GM23338 (cell line): ENCODE data around the gene KIF3B. TPM values are rescaled to one million over a fixed set of nuclear protein-coding genes. Genes with fewer than 3 reads are reported as not detected.
"Not testable (repeated sequence)": the region's sequence is repeated elsewhere in the genome, so short reads cannot be mapped to it uniquely, and the experiment has no call there.

Source experiments
- ATAC-seq: fragments of 200-7000 bp; cut with Tn5 transposase; 3 replicates; pipeline ENCODE4 v1.9.1; 2020
- DNase-seq: peaks from one replicate; pipeline ENCODE4 v3.0.0-alpha.2; 2015; ENCODE audit warnings: low spot score
- H2AFZ ChIP-seq: fragments of 200-600 bp; sonication (generic); 2 replicates; pipeline ENCODE4 v1.8.0; 2016; ENCODE audit warnings: antibody characterized with exemption, mild to moderate bottlenecking, moderate library complexity
- H3F3A ChIP-seq: fragments of 200-600 bp; sonication (generic); replicated peaks from 2 replicates; pipeline ENCODE4 v1.8.0; 2017; ENCODE audit warnings: antibody characterized with exemption, mixed run types, low read depth
- H3K27ac ChIP-seq: fragments of 200-600 bp; sonication (generic); 2 replicates; pipeline ENCODE4 v1.6.1; 2016; ENCODE audit warnings: low read depth
- H3K27me3 ChIP-seq: fragments of 200-600 bp; sonication (generic); 2 replicates; pipeline ENCODE4 v1.8.0; 2016; ENCODE audit warnings: mild to moderate bottlenecking, mixed run types, moderate library complexity; ENCODE audit not compliant: insufficient read depth
- H3K36me3 ChIP-seq: fragments of 200-600 bp; sonication (generic); 2 replicates; pipeline ENCODE4 v1.8.0; 2016; ENCODE audit warnings: mild to moderate bottlenecking; ENCODE audit not compliant: insufficient read depth
- H3K4me1 ChIP-seq: fragments of 200-600 bp; sonication (generic); 2 replicates; pipeline ENCODE4 v1.8.0; 2016; ENCODE audit warnings: mild to moderate bottlenecking, moderate library complexity; ENCODE audit not compliant: insufficient read depth
- H3K4me2 ChIP-seq: fragments of 200-600 bp; sonication (generic); 2 replicates; pipeline ENCODE4 v1.7.1; 2017; ENCODE audit warnings: mixed run types
- H3K4me3 ChIP-seq: fragments of 200-600 bp; sonication (generic); 2 replicates; pipeline ENCODE4 v1.6.1; 2016; ENCODE audit warnings: mixed run types
- H3K79me2 ChIP-seq: fragments of 200-600 bp; sonication (generic); replicated peaks from 2 replicates; pipeline ENCODE4 v1.8.0; 2017; ENCODE audit warnings: mild to moderate bottlenecking; ENCODE audit not compliant: insufficient read depth
- H3K9me2 ChIP-seq: fragments of 200-600 bp; sonication (generic); 2 replicates; pipeline ENCODE4 v1.8.0; 2017; ENCODE audit not compliant: insufficient read depth
- H4K20me1 ChIP-seq: fragments of 200-600 bp; sonication (generic); replicated peaks from 2 replicates; pipeline ENCODE4 v1.8.0; 2017; ENCODE audit warnings: mild to moderate bottlenecking; ENCODE audit not compliant: insufficient read depth
- H3K27ac Mint-ChIP-seq: 2 replicates; pipeline ENCODE4 v1.8.0; 2020; ENCODE audit warnings: inconsistent platforms, mild to moderate bottlenecking, moderate library complexity, mixed read lengths
- H3K27me3 Mint-ChIP-seq: 3 replicates; pipeline ENCODE4 v1.8.0; 2022; ENCODE audit warnings: low read depth, mild to moderate bottlenecking, moderate library complexity, mixed read lengths, inconsistent platforms; ENCODE audit not compliant: insufficient read depth, poor library complexity
- H3K36me3 Mint-ChIP-seq: 3 replicates; pipeline ENCODE4 v1.8.0; 2021; ENCODE audit warnings: low read depth, mild to moderate bottlenecking, inconsistent platforms, moderate library complexity, mixed read lengths
- H3K4me1 Mint-ChIP-seq: 3 replicates; pipeline ENCODE4 v1.8.0; 2020; ENCODE audit warnings: mild to moderate bottlenecking, inconsistent platforms, mixed read lengths
- H3K4me3 Mint-ChIP-seq: 3 replicates; pipeline ENCODE4 v1.8.0; 2021; ENCODE audit warnings: moderate library complexity, mild to moderate bottlenecking, inconsistent platforms, mixed read lengths
- H3K9me3 Mint-ChIP-seq: 3 replicates; pipeline ENCODE4 v1.8.0; 2020; ENCODE audit warnings: moderate library complexity, mild to moderate bottlenecking, inconsistent platforms, mixed read lengths
- CREB1 ChIP-seq: fragments of 250-450 bp; sonication (Bioruptor Pico); IDR thresholded peaks from 2 replicates; pipeline ENCODE4 v1.5.0; 2020; ENCODE audit warnings: low read depth, mild to moderate bottlenecking, moderate library complexity
- ETS1 ChIP-seq: IDR thresholded peaks from 2 replicates; pipeline ENCODE4 v1.6.1; 2016; ENCODE audit warnings: antibody characterized with exemption
- EZH2 ChIP-seq: fragments of 200-600 bp; sonication (generic); IDR thresholded peaks from one replicate; pipeline ENCODE4 v1.8.0; 2017; ENCODE audit warnings: antibody characterized with exemption, mild to moderate bottlenecking, low read depth; ENCODE audit not compliant: unreplicated experiment
- JUNB ChIP-seq: IDR thresholded peaks from one replicate; pipeline ENCODE4 v1.6.1; 2016; ENCODE audit warnings: antibody characterized with exemption; ENCODE audit not compliant: unreplicated experiment
- NANOG ChIP-seq: IDR thresholded peaks from 2 replicates; pipeline ENCODE4 v1.6.1; 2016; ENCODE audit warnings: antibody characterized with exemption, borderline replicate concordance
- REST ChIP-seq: IDR thresholded peaks from one replicate; pipeline ENCODE4 v1.6.1; 2018; ENCODE audit warnings: antibody characterized with exemption; ENCODE audit not compliant: unreplicated experiment
- polyA plus RNA-seq: library from polyadenylated mRNA; unstranded; fragments of >200 nt; fragmentation: Nextera tagmentation; extraction: Ambion mirVana; gene quantifications from 2 replicates; pipeline ENCODE4 v1.2.1, GENCODE V29; 2016
- total RNA-seq: library from RNA; depleted of rRNA; stranded (reverse); fragments of >200 nt; shearing (Covaris generic); gene quantifications from 2 replicates; pipeline ENCODE4 v1.2.3, GENCODE V29; 2014

KIF3B gene
- total and polyA plus RNA-seq, 2 experiments from 2014 or later, result 6.1 to 22.8 TPM

GRCh38 chr20:32355417-32355841, 78.0 kb downstream of the KIF3B start (continued):
- no peak for TF ChIP-seq REST
- TF ChIP-seq NANOG, result no peak
- TF ChIP-seq JUNB, result no peak
- TF ChIP-seq ETS1, result no peak

- not testable (repeated sequence) for H3K4me3 ChIP-seq, H3K27ac ChIP-seq, H3K4me3 Mint-ChIP-seq, H3K4me2 ChIP-seq, H3K36me3 Mint-ChIP-seq, H2AFZ ChIP-seq, H3K9me2 ChIP-seq, H3K9me3 Mint-ChIP-seq, H3K36me3 ChIP-seq, ATAC-seq, H3K27ac Mint-ChIP-seq
- H3K79me2 ChIP-seq, result peaks cover 16% of the 10 kb centered on the region
- peaks cover 12% of the 10 kb centered on the region for H3K4me1 Mint-ChIP-seq
- peaks cover 18% of the 10 kb centered on the region for H3F3A ChIP-seq
- H3K27me3 ChIP-seq, result peaks cover 42% of the 10 kb centered on the region
- peaks cover 23% of the 10 kb centered on the region for H4K20me1 ChIP-seq
- peaks cover 21% of the 10 kb centered on the region for H3K4me1 ChIP-seq
- DNase-seq, result peak; percentile 18
- H3K27me3 Mint-ChIP-seq, result peaks cover 30% of the 10 kb centered on the region
Observed at GRCh38 chr20:32355907-32356621, 78.6 kb downstream of the KIF3B start.

- Histone ChIP-seq H3K79me2 (peaks cover 24% of the 10 kb centered on the region), H3K4me3 (peak overlapping the region; percentile 93), H4K20me1 (peaks cover 30% of the 10 kb centered on the region), H3K4me1 (peaks cover 21% of the 10 kb centered on the region), H3F3A (peaks cover 18% of the 10 kb centered on the region), H3K27me3 (peaks cover 50% of the 10 kb centered on the region), H3K4me2 (peak overlapping the region; percentile 100), H3K9me2 (no peaks in the 10 kb centered on the region), H3K36me3 (no peaks in the 10 kb centered on the region), H3K27ac (no peak overlapping the region), H2AFZ (peak overlapping the region; percentile 100)
- H3K27ac Mint-ChIP-seq, result no peak overlapping the region
- H3K27me3 Mint-ChIP-seq, result peaks cover 37% of the 10 kb centered on the region
- H3K4me1 Mint-ChIP-seq, result peaks cover 12% of the 10 kb centered on the region
- no peaks in the 10 kb centered on the region; the same call in 2 of the 3 replicates for H3K9me3 Mint-ChIP-seq
- ATAC-seq (no peak), DNase-seq (no peak)
- H3K4me3 Mint-ChIP-seq, result peak overlapping the region; percentile 97
- peaks cover 6% of the 10 kb centered on the region; the same call in 1 of the 3 replicates for H3K36me3 Mint-ChIP-seq
- TF ChIP-seq EZH2 (no peak), ETS1 (no peak), JUNB (no peak), CREB1 (no peak)
Observed at GRCh38 chr20:32356622-32357374, 79.3 kb downstream of the KIF3B start.
